ENCODE data around the gene PDRG1.

The PDRG1 gene

DNA sequence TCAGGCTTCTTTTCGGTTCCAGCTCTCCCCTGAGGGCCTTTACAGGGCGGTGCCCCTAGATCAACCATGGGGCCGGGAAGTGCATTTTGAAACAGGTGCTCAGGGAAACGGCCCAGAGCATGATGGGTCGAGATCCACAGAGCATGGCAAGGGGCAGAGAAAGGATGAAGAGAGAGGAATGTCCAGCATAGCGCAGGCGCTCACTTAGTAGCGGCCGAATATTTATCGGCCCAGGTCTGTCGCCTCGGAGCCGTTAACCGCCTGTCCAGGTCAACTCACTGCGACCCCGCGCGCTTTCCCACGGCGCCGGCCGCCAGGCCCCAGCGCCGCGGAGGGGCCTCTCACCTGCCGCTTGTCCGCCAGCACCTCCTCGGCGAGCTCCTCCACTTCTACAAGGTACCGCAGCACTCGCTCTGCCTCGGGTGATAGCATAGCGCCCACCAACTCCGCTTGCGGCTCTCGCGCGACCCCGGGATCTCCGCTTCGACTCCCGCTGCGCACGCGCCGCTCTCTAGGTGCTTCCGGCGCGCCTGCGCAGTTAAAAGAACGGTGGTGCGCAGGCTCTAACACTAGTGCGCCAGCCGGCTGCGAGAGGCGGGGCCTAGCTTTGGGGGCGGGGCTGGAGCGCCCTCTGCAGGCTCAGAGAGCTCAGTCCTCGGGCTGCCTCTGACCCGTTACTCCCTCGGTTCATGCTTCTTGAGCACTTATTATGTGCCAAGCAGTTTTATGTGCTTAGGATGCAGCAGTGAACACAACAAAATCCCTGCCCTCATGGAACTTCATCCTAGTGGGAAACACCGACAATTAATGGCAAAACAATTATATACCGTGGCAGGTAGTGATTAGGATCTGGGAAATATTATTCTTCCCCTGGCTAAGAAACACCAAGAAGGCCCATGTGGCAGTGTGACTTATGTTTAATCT, at the start of gene PDRG1:
Gene PDRG1 (minus strand): TSS at position 517 of the 924 bp plus-strand sequence. CDS start 85 bp downstream, at position 432.
- DNase-seq, result peak; percentile 96

GRCh38 chr20:31998246-31998645, 46.4 kb upstream of the PDRG1 start:
- no peak for DNase-seq

- DNase-seq, result no peak
These were observed 45.1 kb upstream of the PDRG1 start for GRCh38 chr20:31996996-31997395.

- DNase-seq, result no peak
These were observed 40.2 kb upstream of the PDRG1 start for GRCh38 chr20:31992086-31992485.

DNA sequence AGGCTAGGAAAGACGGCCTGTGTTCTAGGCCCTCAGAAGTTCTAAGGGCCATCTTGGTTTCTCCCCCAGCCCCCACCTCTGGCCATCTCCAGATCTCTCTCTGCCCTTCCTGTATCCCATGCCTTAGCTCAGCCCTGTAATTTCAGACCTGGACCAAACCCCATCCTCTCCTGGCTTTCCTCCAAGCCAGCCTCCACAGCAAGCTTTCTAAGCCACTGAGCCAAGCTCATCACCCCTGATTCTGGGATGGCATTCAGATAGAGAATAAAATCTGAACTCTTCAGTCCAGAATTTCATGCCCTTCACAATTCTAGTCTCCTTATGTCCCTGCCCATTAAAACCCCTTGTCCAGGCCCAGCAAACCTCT, 39.5 kb upstream of the PDRG1 start:
- DNase-seq, result no peak

- DNase-seq, result no peak
These were observed 38.9 kb upstream of the PDRG1 start for GRCh38 chr20:31990641-31991338.

DNA sequence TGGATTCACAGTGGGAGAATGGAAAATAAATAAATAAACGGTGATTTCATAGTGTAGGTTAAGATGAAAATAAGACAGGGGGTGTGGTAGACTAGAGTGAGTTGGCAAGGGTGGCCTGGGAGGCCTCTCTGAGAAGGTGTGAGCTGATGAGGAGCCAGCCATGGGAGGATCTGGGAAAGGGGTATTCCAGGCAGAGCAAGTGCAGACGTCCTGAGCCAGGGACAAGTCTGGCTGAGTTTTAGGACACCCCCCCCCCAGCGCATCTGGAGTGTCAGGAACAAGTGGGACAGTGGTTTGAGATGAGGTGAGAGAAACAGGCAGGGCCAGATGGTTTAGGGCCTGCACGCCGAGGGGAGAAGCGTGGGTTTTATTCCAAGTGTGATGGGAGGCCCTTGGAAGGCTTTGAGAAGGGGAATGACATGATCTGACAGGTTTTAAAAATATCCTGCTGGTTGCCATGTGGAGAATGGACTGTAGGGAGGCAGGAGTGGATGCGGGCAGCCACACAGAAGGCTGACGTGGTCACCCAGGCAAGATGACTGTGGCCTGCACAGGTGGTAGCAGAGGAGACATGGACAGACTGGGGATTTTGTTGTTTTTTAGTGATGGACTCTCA, 37.3 kb upstream of the PDRG1 start:
- DNase-seq, result no peak

DNA sequence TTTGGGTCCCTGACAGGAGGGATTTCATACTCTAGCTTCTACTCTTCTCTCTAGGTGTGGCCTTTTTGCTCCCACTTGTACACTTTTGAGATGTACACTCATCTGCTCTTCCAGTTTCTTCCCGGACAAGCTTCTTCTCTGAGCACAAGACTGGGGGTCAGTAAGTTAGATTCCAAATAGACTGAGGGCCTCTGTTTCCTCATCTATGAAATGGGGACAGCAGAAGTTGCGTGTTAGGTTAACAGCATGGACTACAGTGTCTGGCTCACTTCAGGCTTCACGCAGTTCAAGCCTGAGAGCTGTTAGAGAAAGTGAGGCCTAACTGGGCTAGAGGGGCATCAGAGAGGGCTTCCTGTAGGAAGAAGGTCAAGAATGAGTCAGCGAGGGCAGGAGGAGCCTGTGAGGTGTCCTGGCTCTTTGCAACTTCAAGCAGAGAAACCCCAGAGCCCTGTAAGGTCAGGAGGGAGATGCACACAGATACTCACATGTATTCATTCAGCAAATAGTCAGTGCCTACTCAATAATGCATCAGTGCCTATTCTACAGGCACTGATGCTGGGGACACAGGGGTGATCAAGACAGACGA, 36.7 kb upstream of the PDRG1 start:
- no peak for DNase-seq

DNA sequence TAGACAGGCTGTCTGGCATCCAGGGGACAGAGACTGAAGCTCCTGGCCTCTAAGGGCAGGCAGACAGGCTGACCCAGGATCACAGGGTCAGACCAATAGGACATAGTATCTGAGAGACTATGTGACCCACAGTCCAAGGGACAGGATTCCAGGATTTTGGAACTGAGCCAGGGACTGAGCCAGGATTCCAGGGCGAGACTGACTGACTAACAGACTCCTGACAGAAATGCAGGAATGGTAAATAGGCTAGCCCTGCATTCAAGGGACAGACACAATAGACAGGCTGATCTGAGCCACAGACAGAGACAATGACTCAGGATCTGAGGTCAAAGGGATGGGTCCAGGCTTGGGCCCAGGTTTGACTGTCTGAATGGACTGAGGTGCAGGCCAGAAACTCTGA, 35.9 kb upstream of the PDRG1 start:
- no peak for DNase-seq

- DNase-seq, result no peak
These were observed 33.2 kb upstream of the PDRG1 start for GRCh38 chr20:31984981-31985471.

GRCh38 chr20:31981784-31982183, 29.9 kb upstream of the PDRG1 start:
- no peak for DNase-seq

GRCh38 chr20:31979713-31980426, 28.0 kb upstream of the PDRG1 start:
- DNase-seq, result no peak

DNA sequence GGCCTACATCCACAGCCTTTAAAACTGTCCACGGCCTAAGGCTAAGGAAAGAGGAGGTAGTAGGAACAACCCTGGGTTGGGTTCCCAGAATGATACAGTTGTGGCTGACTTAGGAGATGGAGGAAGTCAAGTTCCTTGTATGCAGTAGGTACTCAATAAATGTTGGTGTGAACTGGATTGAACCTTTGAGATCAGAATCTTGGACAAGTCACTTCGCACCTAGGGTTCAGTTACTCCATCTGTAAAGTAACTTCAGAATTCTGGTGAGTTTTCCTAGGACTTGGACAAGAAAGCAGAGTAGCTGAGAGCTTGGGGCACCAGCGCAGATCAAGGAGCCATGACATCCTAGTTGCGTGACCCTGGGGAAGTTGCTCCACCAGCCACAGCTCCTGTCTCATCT, 25.2 kb upstream of the PDRG1 start:
- DNase-seq, result no peak

- no peak for DNase-seq
These were observed 24.0 kb upstream of the PDRG1 start for GRCh38 chr20:31975874-31976273.

- no peak for DNase-seq
These were observed 23.2 kb upstream of the PDRG1 start for GRCh38 chr20:31974951-31975487.

- DNase-seq, result no peak
These were observed 22.4 kb upstream of the PDRG1 start for GRCh38 chr20:31974296-31974695.

- peak; percentile 75 for DNase-seq
These were observed 20.7 kb upstream of the PDRG1 start for GRCh38 chr20:31972471-31973021.

- no peak for DNase-seq
These were observed 18.1 kb upstream of the PDRG1 start for GRCh38 chr20:31969991-31970390.

GRCh38 chr20:31968291-31969126, 16.7 kb upstream of the PDRG1 start:
- DNase-seq, result peak; percentile 33

GRCh38 chr20:31967830-31968249, 16.0 kb upstream of the PDRG1 start, which contains the start of gene XKR7:
Gene XKR7, plus strand, starts transcription at chr20:31968151. Its CDS starts 25 bp downstream, at chr20:31968176.
- no peak for DNase-seq
